ENCODE data around the gene TTC29.

TTC29 gene

DNA sequence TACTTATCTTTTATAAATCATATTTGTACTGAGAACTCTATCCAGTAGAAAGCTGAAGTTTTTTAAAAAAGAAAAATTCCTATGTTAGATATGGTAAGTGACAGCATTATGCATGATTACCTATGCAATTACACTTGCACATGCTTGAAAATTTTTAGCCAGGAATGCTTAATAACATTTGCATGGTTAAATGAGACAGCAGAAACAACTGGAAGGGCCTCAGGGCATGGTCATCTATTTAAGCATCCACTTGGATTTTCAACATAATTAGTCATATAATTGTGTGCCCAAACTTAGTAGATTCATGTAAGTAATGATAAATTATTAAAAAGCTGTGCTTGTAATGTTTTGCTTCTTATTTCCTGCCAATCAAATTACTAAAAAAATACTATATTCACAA lies 151.9 kb downstream of the TTC29 start:
- TF ChIP-seq ZFX (IDR thresholded peaks at IDR 0.05) = no peak
- TF ChIP-seq, protein P1, sequence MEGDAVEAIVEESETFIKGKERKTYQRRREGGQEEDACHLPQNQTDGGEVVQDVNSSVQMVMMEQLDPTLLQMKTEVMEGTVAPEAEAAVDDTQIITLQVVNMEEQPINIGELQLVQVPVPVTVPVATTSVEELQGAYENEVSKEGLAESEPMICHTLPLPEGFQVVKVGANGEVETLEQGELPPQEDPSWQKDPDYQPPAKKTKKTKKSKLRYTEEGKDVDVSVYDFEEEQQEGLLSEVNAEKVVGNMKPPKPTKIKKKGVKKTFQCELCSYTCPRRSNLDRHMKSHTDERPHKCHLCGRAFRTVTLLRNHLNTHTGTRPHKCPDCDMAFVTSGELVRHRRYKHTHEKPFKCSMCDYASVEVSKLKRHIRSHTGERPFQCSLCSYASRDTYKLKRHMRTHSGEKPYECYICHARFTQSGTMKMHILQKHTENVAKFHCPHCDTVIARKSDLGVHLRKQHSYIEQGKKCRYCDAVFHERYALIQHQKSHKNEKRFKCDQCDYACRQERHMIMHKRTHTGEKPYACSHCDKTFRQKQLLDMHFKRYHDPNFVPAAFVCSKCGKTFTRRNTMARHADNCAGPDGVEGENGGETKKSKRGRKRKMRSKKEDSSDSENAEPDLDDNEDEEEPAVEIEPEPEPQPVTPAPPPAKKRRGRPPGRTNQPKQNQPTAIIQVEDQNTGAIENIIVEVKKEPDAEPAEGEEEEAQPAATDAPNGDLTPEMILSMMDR (conservative IDR thresholded peaks at IDR 0.05) = no peak
- no peak overlapping the region for H3K27ac ChIP-seq

DNA sequence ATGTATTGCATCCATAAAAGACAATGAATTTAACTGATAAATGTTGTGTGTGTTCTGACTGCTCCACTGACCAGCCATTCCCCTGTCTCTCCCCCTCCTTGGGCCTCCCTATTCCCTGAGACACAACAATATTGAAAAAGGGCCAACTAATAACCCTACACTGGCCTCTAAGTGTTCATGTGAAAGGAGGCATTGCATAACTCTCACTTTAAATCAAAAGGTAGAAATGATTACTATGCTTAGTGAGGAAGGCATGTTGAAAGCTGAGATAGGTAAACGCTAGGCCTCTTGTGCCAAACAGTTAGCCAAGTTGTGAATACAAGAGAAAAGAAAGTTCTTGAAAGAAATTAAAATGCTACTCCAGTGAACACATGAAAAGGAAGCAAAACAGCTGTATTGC lies 154.2 kb downstream of the TTC29 start:
- no peak for TF ChIP-seq ZFX (IDR thresholded peaks at IDR 0.05)
- TF ChIP-seq, protein P1 (conservative IDR thresholded peaks at IDR 0.05) = no peak
- H3K27ac ChIP-seq = no peak overlapping the region

DNA sequence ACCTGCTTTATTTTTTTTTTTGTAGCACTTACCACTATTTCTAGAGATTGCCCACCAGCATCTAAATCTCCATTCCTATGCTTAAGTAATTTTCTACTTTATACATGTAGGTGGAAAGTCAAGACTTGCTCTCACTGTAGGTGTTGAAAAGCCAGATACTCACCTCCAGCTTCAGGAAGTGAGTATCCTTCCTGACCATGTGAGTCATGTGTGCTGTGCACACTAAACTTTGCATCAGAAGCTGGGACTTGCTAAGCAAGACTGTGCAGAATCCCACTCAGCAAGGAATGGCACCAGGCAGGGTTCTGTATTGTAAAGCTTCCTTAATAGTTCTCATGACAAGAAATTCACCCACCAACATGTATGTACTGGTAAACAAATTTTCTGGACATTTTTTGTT lies 155.1 kb downstream of the TTC29 start:
- no peak for TF ChIP-seq ZFX (IDR thresholded peaks at IDR 0.05)
- TF ChIP-seq, protein P1 (conservative IDR thresholded peaks at IDR 0.05) = no peak
- no peak overlapping the region for H3K27ac ChIP-seq

DNA sequence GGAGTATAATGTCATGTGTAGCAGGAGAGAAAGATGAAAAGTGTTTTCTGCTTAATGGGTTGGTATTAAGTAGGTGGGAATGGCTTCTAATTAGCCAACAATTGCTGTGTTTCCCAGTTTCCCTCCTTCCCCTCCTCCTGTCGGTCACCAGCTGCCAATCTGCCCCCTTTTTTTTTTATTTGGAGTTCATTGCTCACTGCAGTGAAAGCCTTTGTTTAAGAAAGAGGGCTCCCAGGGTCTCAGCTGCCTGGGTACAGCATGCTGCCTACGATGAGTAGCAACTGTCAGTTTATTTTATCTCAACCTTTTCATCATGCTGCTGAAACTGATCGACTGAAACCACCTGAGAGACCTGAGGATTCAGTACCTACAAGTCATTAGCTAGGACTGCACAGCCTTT lies 157.9 kb downstream of the TTC29 start:
- H3K27ac ChIP-seq = no peak overlapping the region
- no peak for TF ChIP-seq ZFX (IDR thresholded peaks at IDR 0.05)
- TF ChIP-seq, protein P1 (conservative IDR thresholded peaks at IDR 0.05) = no peak

DNA sequence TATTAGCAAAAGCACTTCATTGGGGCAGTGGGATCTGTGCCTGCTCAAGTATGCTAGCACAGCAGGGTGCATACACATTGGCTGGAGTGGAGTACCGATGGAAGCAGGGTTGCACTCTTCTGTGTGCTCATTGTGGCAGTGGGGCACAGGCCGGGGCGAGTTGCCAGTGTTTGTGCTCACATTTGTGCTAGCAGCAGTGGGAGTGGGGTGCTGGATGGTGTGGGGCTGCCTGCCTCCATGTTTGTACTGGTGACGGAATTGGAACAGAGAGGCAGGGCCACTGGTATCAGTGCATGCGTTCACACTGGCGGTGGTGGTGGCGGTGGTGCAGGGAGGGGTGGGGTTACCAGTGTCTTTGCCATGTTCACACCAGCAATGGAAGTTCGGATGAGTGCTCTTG lies 169.0 kb downstream of the TTC29 start:
- H3K27ac ChIP-seq = no peak overlapping the region
- TF ChIP-seq ZFX (IDR thresholded peaks at IDR 0.05) = no peak
- TF ChIP-seq, protein P1 (conservative IDR thresholded peaks at IDR 0.05) = no peak

DNA sequence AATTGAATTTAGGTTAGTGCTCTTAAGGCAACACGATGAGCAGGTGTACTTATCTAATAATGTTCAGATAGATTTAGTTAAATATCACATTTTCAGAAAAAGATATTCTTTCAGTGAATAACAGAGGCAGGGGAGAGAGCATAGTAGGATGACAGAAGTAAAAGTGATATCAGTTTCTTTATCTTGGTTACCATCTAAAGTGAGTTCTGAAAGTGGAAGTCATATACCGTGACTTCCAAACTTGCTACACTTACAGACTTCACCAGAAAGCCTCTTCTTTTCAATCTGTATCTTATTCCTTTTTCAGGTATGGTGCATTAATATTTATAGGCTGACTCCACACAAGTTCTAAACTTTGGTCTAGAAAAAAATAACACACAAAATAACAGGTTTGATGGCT lies 182.1 kb downstream of the TTC29 start:
- no peak overlapping the region for H3K27ac ChIP-seq
- no peak for TF ChIP-seq ZFX (IDR thresholded peaks at IDR 0.05)
- TF ChIP-seq, protein P1 (conservative IDR thresholded peaks at IDR 0.05) = no peak

DNA sequence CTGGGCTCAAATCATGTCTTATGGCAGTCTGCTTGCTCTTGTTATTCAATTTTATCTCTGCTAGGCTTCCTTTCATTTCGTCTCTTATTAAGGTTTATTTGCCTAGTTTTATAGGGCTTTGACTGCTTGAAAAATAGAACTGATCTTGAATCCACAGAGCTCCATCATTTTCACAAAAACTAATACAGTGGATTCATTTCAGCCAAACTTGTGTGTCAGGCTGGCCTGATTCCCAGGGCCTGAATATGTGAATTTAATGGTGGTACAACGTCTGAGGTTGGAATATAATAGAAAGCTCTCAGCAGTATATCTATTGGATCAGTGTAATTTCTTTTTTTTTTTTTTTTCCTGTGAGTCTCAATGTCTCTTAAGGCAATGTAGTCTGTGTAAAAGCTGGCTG lies 183.6 kb downstream of the TTC29 start:
- no peak overlapping the region for H3K27ac ChIP-seq
- no peak for TF ChIP-seq ZFX (IDR thresholded peaks at IDR 0.05)
- TF ChIP-seq, protein P1 (conservative IDR thresholded peaks at IDR 0.05) = no peak
